ENCODE results near the gene IL17C. TPM values are rescaled to one million over a fixed set of nuclear protein-coding genes. Genes with fewer than 3 reads are reported as not detected.
A peak's percentile ranks its signal among the peaks of the same experiment; 100 is the strongest.

IL17C gene
- polyA plus RNA-seq, 2 of the 4 experiments (the other 2 are of a cell fraction) = not detected

GRCh38 chr16:88662843-88663606 lies 24.7 kb downstream of the IL17C start, which contains the start of gene MVD (continued):
- no peak for TF ChIP-seq HMGXB4 (CRISPR knock-in tag; IDR thresholded peaks at IDR 0.05; ENCODE audit: borderline replicate concordance)
- TF ChIP-seq FOSL2 (IDR thresholded peaks at IDR 0.05) = no peak
- TF ChIP-seq FOSL2 (CRISPR knock-in tag; IDR thresholded peaks at IDR 0.05) = no peak
- TF ChIP-seq NR3C1 (IDR thresholded peaks at IDR 0.05) = no peak
- peak; percentile 37; the same call in 1 of the 2 replicates for TF ChIP-seq USF2 (IDR thresholded peaks at IDR 0.05)
- TF ChIP-seq ZFP36 (IDR thresholded peaks at IDR 0.05; ENCODE audit: borderline replicate concordance, partially characterized antibody) = no peak
- no peak for TF ChIP-seq HOXB13 (CRISPR knock-in tag; IDR thresholded peaks at IDR 0.05; ENCODE audit: low read depth)
- TF ChIP-seq HDAC2 (IDR thresholded peaks at IDR 0.05) = no peak
- no peak; a peak in 2 of 5 replicates for TF ChIP-seq JUN (IDR thresholded peaks at IDR 0.05)
- TF ChIP-seq HOXA7 (CRISPR knock-in tag; IDR thresholded peaks at IDR 0.05) = no peak
- no peak for TF ChIP-seq HES2 (IDR thresholded peaks at IDR 0.05)
- TF ChIP-seq TFCP2L1 (CRISPR knock-in tag; IDR thresholded peaks at IDR 0.05) = 0 out of 2 replicates have a peak, but pooled peaks have one; percentile 55
- no peak for TF ChIP-seq RNF2 (IDR thresholded peaks at IDR 0.05; ENCODE audit: borderline replicate concordance, low read depth)
- TF ChIP-seq E2F6 (IDR thresholded peaks at IDR 0.05; ENCODE audit: borderline replicate concordance, low read depth) = 0 out of 2 replicates have a peak, but pooled peaks have one; percentile 59
- 0 out of 2 replicates have a peak, but pooled peaks have one; percentile 18 for TF ChIP-seq KDM5A (IDR thresholded peaks at IDR 0.05)
- TF ChIP-seq ESRRA (IDR thresholded peaks at IDR 0.05; ENCODE audit: borderline replicate concordance, low read length) = no peak
- 0 out of 2 replicates have a peak, but pooled peaks have one; percentile 15 for TF ChIP-seq GATA3 (IDR thresholded peaks at IDR 0.05; ENCODE audit: borderline replicate concordance)
- TF ChIP-seq CBX8 (IDR thresholded peaks at IDR 0.05) = no peak
- TF ChIP-seq NPAS2 (CRISPR knock-in tag; IDR thresholded peaks at IDR 0.05; ENCODE audit: borderline replicate concordance) = no peak
- no peak for TF ChIP-seq MYC (IDR thresholded peaks at IDR 0.05; ENCODE audit: borderline replicate concordance, low read length)
- TF ChIP-seq JUNB (IDR thresholded peaks at IDR 0.05) = no peak
- peak; percentile 80 for TF ChIP-seq PHF8 (IDR thresholded peaks at IDR 0.05; ENCODE audit: borderline replicate concordance, low read depth)
- no peak for TF ChIP-seq CHD2 (IDR thresholded peaks at IDR 0.05; ENCODE audit: low read length, partially characterized antibody)
- TF ChIP-seq MAX (IDR thresholded peaks at IDR 0.05) = peak; percentile 79
- no peak for TF ChIP-seq CBX2 (IDR thresholded peaks at IDR 0.05; ENCODE audit: borderline replicate concordance, low read depth)
- no peak for TF ChIP-seq ATOH8 (CRISPR knock-in tag; IDR thresholded peaks at IDR 0.05; ENCODE audit: low read depth)

Data from A549 (cell line).